HEK293 (cell line): ENCODE measurements around the gene STMND1.

Source experiments
- CTCF ChIA-PET: fragments of 350-600 bp; formaldehyde crosslinking; extraction: SDS; loops from one replicate; lab custom pipeline; 2021; ENCODE audit warnings: antibody characterized with exemption; lab: Yijun Ruan, JAX
- POLR2A ChIA-PET: fragments of 300-600 bp; formaldehyde crosslinking; extraction: SDS; loops from one replicate; lab custom pipeline; 2020; ENCODE audit warnings: antibody characterized with exemption, inconsistent platforms; lab: Yijun Ruan, JAX
- H3K27ac ChIP-seq: fragments of 200-500 bp; sonication (Bioruptor generic); 2 replicates; pipeline ENCODE4 v1.5.1; 2014; ENCODE audit warnings: low read depth, low read length, control low read depth, inconsistent platforms; ENCODE audit errors: extremely low read depth
- H3K36me3 ChIP-seq, 2 experiments: fragments of 200-500 bp in 1 of 2; sonication (Bioruptor generic) in 1 of 2; 1 replicate in 1 of 2; 2 replicates in 1 of 2; pipeline ENCODE4 v1.5.1; 2014 to 2017; ENCODE audit warnings: inconsistent platforms in 2 of 2, low read length in 2 of 2; ENCODE audit not compliant: control insufficient read depth in 2 of 2, insufficient read depth in 1 of 2
- H3K4me1 ChIP-seq: fragments of 200-500 bp; sonication (Bioruptor generic); 2 replicates; pipeline ENCODE4 v1.5.1; 2014; ENCODE audit warnings: mild to moderate bottlenecking, low read length, inconsistent platforms; ENCODE audit not compliant: control insufficient read depth, insufficient read depth
- H3K4me3 ChIP-seq: 2 replicates; pipeline ENCODE4 v1.5.1; 2011; ENCODE audit warnings: low read depth, mild to moderate bottlenecking, control low read depth, low read length, moderate library complexity
- H3K9me3 ChIP-seq: fragments of 200-500 bp; sonication (Bioruptor generic); 2 replicates; pipeline ENCODE4 v1.5.1; 2014; ENCODE audit warnings: low read depth, low read length, inconsistent platforms; ENCODE audit not compliant: control insufficient read depth, insufficient read depth
- GLI4 ChIP-seq: fragments of 450-650 bp; formaldehyde crosslinking; IDR thresholded peaks from 2 replicates; pipeline ENCODE4 v1.5.1; 2016; ENCODE audit warnings: missing biosample characterization, missing genetic modification characterization
- KLF8 ChIP-seq: fragments of 450-650 bp; formaldehyde crosslinking; IDR thresholded peaks from 2 replicates; pipeline ENCODE4 v1.5.1; 2016; ENCODE audit warnings: missing biosample characterization, missing genetic modification characterization
- ZNF2 ChIP-seq: fragments of 450-650 bp; formaldehyde crosslinking; IDR thresholded peaks from 2 replicates; pipeline ENCODE4 v1.5.1; 2016; ENCODE audit warnings: missing biosample characterization, missing genetic modification characterization
- ZNF211 ChIP-seq: fragments of 450-650 bp; formaldehyde crosslinking; IDR thresholded peaks from 2 replicates; pipeline ENCODE4 v1.5.1; 2016; ENCODE audit warnings: low read depth, missing biosample characterization, missing genetic modification characterization
- ZNF302 ChIP-seq: fragments of 450-650 bp; formaldehyde crosslinking; IDR thresholded peaks from 2 replicates; pipeline ENCODE4 v1.5.1; 2016; ENCODE audit warnings: missing biosample characterization, missing genetic modification characterization, low read depth
- ZNF311 ChIP-seq: fragments of 450-650 bp; formaldehyde crosslinking; IDR thresholded peaks from 2 replicates; pipeline ENCODE4 v1.5.1; 2017; ENCODE audit warnings: missing biosample characterization, missing genetic modification characterization, borderline replicate concordance
- ZNF501 ChIP-seq: fragments of 450-650 bp; formaldehyde crosslinking; IDR thresholded peaks from 2 replicates; pipeline ENCODE4 v1.5.1; 2016; ENCODE audit warnings: missing biosample characterization, missing genetic modification characterization
- ZNF530 ChIP-seq: fragments of 450-650 bp; formaldehyde crosslinking; IDR thresholded peaks from 2 replicates; pipeline ENCODE4 v1.5.1; 2016; ENCODE audit warnings: low read depth, missing biosample characterization, missing genetic modification characterization
- ZNF555 ChIP-seq: fragments of 450-650 bp; formaldehyde crosslinking; conservative IDR thresholded peaks from 2 replicates; pipeline ENCODE4 v1.5.1; 2017; ENCODE audit warnings: missing biosample characterization, mild to moderate bottlenecking, missing genetic modification characterization, inconsistent platforms
- ZNF558 ChIP-seq: fragments of 450-650 bp; formaldehyde crosslinking; IDR thresholded peaks from 2 replicates; pipeline ENCODE4 v1.5.1; 2016; ENCODE audit warnings: missing biosample characterization, missing genetic modification characterization
- ZNF623 ChIP-seq: fragments of 450-650 bp; formaldehyde crosslinking; IDR thresholded peaks from 2 replicates; pipeline ENCODE4 v1.5.1; 2016; ENCODE audit warnings: missing biosample characterization, missing genetic modification characterization
- ZNF777 ChIP-seq: fragments of 450-650 bp; formaldehyde crosslinking; IDR thresholded peaks from 2 replicates; pipeline ENCODE4 v1.5.1; 2017; ENCODE audit warnings: missing biosample characterization, missing genetic modification characterization, borderline replicate concordance
- TF ChIP-seq, protein P1 (sequence below): fragments of 450-650 bp; IDR thresholded peaks from 2 replicates; pipeline ENCODE4 v1.5.1; 2018; ENCODE audit warnings: missing biosample characterization, missing genetic modification characterization
- TF ChIP-seq, protein P2 (sequence below): fragments of 450-650 bp; formaldehyde crosslinking; IDR thresholded peaks from 2 replicates; pipeline ENCODE4 v1.5.1; 2016; ENCODE audit warnings: missing biosample characterization, missing genetic modification characterization
- TF ChIP-seq, protein P3 (sequence below): fragments of 450-650 bp; formaldehyde crosslinking; conservative IDR thresholded peaks from 2 replicates; pipeline ENCODE4 v1.5.1; 2016; ENCODE audit warnings: low read depth, missing biosample characterization, missing genetic modification characterization
- TF ChIP-seq, protein P4 (sequence below): IDR thresholded peaks from 2 replicates; pipeline ENCODE4 v1.6.1; 2011; ENCODE audit warnings: mild to moderate bottlenecking, low read depth, low read length, borderline replicate concordance
- TF ChIP-seq, protein P5 (sequence below): fragments of 450-650 bp; formaldehyde crosslinking; IDR thresholded peaks from 2 replicates; pipeline ENCODE4 v1.5.1; 2016; ENCODE audit warnings: missing biosample characterization, missing genetic modification characterization, low read depth
- TF ChIP-seq, protein P6 (sequence below): fragments of 450-650 bp; formaldehyde crosslinking; IDR thresholded peaks from 2 replicates; pipeline ENCODE4 v1.5.1; 2016; ENCODE audit warnings: missing biosample characterization, missing genetic modification characterization

Gene STMND1

DNA sequence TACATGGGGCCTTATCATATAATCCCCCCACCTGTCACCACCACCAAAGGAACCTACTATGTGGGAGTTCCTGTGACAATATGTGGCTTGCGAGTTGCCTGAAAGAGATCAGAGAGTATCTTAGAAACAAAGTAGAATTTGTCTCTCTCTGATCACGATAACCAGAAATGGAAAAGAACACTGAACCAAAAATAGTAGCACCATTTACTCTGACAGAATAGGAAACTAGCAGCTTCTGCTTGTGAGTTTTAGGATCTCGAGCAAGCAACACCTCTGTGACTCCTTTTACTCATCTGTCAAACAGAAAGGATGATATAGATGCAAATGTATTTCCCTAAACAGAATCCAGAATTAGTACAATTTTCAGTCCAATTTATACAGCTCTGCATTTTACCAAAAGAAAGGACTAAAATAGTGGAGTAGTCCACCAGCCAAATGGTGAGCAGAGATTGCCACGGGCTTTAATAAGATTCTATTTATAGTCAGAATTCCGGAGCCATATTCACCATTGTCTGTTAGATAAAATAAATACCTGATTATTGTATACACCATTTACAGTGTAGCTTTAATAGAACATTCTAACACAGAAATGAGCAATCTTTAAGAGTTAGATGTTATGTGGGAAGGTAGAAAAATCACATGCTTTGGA lies 19.9 kb upstream of the STMND1 start:
- TF ChIP-seq ZNF558 (tag by site-specific recombination) (no peak), ZNF302 (tag by site-specific recombination) (no peak), ZNF211 (tag by site-specific recombination) (no peak), ZNF501 (tag by site-specific recombination) (no peak), ZNF777 (no peak), KLF8 (tag by site-specific recombination) (no peak), ZNF2 (no peak), ZNF530 (tag by site-specific recombination) (no peak), ZNF311 (tag by site-specific recombination) (no peak), ZNF623 (no peak), ZNF555 (tag by site-specific recombination) (no peak), GLI4 (tag by site-specific recombination) (no peak)
- TF ChIP-seq, protein P1, sequence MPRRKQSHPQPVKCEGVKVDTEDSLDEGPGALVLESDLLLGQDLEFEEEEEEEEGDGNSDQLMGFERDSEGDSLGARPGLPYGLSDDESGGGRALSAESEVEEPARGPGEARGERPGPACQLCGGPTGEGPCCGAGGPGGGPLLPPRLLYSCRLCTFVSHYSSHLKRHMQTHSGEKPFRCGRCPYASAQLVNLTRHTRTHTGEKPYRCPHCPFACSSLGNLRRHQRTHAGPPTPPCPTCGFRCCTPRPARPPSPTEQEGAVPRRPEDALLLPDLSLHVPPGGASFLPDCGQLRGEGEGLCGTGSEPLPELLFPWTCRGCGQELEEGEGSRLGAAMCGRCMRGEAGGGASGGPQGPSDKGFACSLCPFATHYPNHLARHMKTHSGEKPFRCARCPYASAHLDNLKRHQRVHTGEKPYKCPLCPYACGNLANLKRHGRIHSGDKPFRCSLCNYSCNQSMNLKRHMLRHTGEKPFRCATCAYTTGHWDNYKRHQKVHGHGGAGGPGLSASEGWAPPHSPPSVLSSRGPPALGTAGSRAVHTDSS (tag by site-specific recombination), result no peak
- TF ChIP-seq, protein P2, sequence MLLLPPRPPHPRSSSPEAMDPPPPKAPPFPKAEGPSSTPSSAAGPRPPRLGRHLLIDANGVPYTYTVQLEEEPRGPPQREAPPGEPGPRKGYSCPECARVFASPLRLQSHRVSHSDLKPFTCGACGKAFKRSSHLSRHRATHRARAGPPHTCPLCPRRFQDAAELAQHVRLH (tag by site-specific recombination), result no peak
- TF ChIP-seq, protein P3, sequence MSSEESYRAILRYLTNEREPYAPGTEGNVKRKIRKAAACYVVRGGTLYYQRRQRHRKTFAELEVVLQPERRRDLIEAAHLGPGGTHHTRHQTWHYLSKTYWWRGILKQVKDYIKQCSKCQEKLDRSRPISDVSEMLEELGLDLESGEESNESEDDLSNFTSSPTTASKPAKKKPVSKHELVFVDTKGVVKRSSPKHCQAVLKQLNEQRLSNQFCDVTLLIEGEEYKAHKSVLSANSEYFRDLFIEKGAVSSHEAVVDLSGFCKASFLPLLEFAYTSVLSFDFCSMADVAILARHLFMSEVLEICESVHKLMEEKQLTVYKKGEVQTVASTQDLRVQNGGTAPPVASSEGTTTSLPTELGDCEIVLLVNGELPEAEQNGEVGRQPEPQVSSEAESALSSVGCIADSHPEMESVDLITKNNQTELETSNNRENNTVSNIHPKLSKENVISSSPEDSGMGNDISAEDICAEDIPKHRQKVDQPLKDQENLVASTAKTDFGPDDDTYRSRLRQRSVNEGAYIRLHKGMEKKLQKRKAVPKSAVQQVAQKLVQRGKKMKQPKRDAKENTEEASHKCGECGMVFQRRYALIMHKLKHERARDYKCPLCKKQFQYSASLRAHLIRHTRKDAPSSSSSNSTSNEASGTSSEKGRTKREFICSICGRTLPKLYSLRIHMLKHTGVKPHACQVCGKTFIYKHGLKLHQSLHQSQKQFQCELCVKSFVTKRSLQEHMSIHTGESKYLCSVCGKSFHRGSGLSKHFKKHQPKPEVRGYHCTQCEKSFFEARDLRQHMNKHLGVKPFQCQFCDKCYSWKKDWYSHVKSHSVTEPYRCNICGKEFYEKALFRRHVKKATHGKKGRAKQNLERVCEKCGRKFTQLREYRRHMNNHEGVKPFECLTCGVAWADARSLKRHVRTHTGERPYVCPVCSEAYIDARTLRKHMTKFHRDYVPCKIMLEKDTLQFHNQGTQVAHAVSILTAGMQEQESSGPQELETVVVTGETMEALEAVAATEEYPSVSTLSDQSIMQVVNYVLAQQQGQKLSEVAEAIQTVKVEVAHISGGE (tag by site-specific recombination), result no peak
- TF ChIP-seq, protein P4, sequence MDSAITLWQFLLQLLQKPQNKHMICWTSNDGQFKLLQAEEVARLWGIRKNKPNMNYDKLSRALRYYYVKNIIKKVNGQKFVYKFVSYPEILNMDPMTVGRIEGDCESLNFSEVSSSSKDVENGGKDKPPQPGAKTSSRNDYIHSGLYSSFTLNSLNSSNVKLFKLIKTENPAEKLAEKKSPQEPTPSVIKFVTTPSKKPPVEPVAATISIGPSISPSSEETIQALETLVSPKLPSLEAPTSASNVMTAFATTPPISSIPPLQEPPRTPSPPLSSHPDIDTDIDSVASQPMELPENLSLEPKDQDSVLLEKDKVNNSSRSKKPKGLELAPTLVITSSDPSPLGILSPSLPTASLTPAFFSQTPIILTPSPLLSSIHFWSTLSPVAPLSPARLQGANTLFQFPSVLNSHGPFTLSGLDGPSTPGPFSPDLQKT, result no peak
- TF ChIP-seq, protein P5, sequence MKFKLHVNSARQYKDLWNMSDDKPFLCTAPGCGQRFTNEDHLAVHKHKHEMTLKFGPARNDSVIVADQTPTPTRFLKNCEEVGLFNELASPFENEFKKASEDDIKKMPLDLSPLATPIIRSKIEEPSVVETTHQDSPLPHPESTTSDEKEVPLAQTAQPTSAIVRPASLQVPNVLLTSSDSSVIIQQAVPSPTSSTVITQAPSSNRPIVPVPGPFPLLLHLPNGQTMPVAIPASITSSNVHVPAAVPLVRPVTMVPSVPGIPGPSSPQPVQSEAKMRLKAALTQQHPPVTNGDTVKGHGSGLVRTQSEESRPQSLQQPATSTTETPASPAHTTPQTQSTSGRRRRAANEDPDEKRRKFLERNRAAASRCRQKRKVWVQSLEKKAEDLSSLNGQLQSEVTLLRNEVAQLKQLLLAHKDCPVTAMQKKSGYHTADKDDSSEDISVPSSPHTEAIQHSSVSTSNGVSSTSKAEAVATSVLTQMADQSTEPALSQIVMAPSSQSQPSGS (tag by site-specific recombination), result no peak
- TF ChIP-seq, protein P6, sequence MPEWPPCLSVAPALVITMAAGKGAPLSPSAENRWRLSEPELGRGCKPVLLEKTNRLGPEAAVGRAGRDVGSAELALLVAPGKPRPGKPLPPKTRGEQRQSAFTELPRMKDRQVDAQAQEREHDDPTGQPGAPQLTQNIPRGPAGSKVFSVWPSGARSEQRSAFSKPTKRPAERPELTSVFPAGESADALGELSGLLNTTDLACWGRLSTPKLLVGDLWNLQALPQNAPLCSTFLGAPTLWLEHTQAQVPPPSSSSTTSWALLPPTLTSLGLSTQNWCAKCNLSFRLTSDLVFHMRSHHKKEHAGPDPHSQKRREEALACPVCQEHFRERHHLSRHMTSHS, result no peak
- Histone ChIP-seq H3K27ac (no peak overlapping the region), H3K4me3 (no peak overlapping the region), H3K4me1 (no peaks in the 10 kb centered on the region; the same call in 1 of the 2 replicates), H3K9me3 (no peaks in the 10 kb centered on the region), H3K36me3 (no peaks in the 10 kb centered on the region)
- ChIA-PET CTCF (interaction anchor here (0.5 to 1.1 kb wide), 3 partner anchors 10 to 337 kb away, joined by 3 read pairs; no protein-coding TSS in a partner anchor), POLR2A (no interaction called here)
